ENCODE results near the gene RABEP2. TPM values are rescaled to one million over a fixed set of nuclear protein-coding genes. Genes with fewer than 3 reads are reported as not detected.
"Not testable (repeated sequence)": the region's sequence is repeated elsewhere in the genome, so short reads cannot be mapped to it uniquely, and the experiment has no call there.

The RABEP2 gene
- total RNA-seq, 6 experiments from 2014 or later = 19.8 to 24.9 (median 21.9) TPM

- H3K4me3 Mint-ChIP-seq = peak within 1 kb of the TSS; percentile 96
- H3K4me1 Mint-ChIP-seq (ENCODE audit: low read depth) = peaks cover 24% of the 10 kb centered on the region
- H3K9me3 Mint-ChIP-seq = no peaks in the 10 kb centered on the region
- no peaks in the 10 kb centered on the region; the same call in 1 of the 2 replicates for H3K36me3 Mint-ChIP-seq (ENCODE audit: low read depth)
- no peak for TF ChIP-seq CTCF (IDR thresholded peaks at IDR 0.05)
- DNase-seq = peak; percentile 100
- peak within 1 kb of the TSS; percentile 78 for H3K27ac Mint-ChIP-seq
- peaks cover 2% of the 10 kb centered on the region for H3K27me3 Mint-ChIP-seq (ENCODE audit: insufficient read depth)
These were observed 25.8 kb upstream of the RABEP2 start, which contains the start of gene NFATC2IP for GRCh38 chr16:28950648-28951409. Gene NFATC2IP, plus strand, starts transcription at chr16:28950937. Its CDS starts 75 bp downstream, at chr16:28951012.

- H3K36me3 Mint-ChIP-seq (ENCODE audit: low read depth) = no peaks in the 10 kb centered on the region
- H3K4me3 Mint-ChIP-seq = no peak overlapping the region
- no peak for TF ChIP-seq CTCF (IDR thresholded peaks at IDR 0.05)
- no peaks in the 10 kb centered on the region for H3K9me3 Mint-ChIP-seq
- no peak overlapping the region for H3K27ac Mint-ChIP-seq
- peaks cover 4% of the 10 kb centered on the region for H3K27me3 Mint-ChIP-seq (ENCODE audit: insufficient read depth)
- no peak for DNase-seq
- H3K4me1 Mint-ChIP-seq (ENCODE audit: low read depth) = peaks cover 21% of the 10 kb centered on the region
These were observed 21.6 kb upstream of the RABEP2 start for GRCh38 chr16:28946681-28947080.

- peaks cover 7% of the 10 kb centered on the region for H3K27me3 Mint-ChIP-seq (ENCODE audit: insufficient read depth)
- no peak overlapping the region for H3K4me3 Mint-ChIP-seq
- no peak overlapping the region for H3K27ac Mint-ChIP-seq
- no peak for TF ChIP-seq CTCF (IDR thresholded peaks at IDR 0.05)
- H3K36me3 Mint-ChIP-seq (ENCODE audit: low read depth) = no peaks in the 10 kb centered on the region
- H3K4me1 Mint-ChIP-seq (ENCODE audit: low read depth) = peaks cover 18% of the 10 kb centered on the region
- DNase-seq = no peak
- no peaks in the 10 kb centered on the region for H3K9me3 Mint-ChIP-seq
These were observed 18.2 kb upstream of the RABEP2 start for GRCh38 chr16:28943281-28943680.

GRCh38 chr16:28939825-28940224 lies 14.8 kb upstream of the RABEP2 start:
- H3K27ac Mint-ChIP-seq; H3K4me3 Mint-ChIP-seq; H3K4me1 Mint-ChIP-seq (ENCODE audit: low read depth); H3K36me3 Mint-ChIP-seq (ENCODE audit: low read depth); DNase-seq; H3K27me3 Mint-ChIP-seq (ENCODE audit: insufficient read depth); H3K9me3 Mint-ChIP-seq: not testable (repeated sequence)

- H3K27ac Mint-ChIP-seq = no peak overlapping the region
- H3K4me1 Mint-ChIP-seq (ENCODE audit: low read depth) = peaks cover 9% of the 10 kb centered on the region; the same call in 1 of the 2 replicates
- H3K36me3 Mint-ChIP-seq (ENCODE audit: low read depth) = peaks cover 3% of the 10 kb centered on the region; the same call in 1 of the 2 replicates
- no peak overlapping the region for H3K4me3 Mint-ChIP-seq
- H3K27me3 Mint-ChIP-seq (ENCODE audit: insufficient read depth) = peaks cover 11% of the 10 kb centered on the region
- no peak for DNase-seq
- no peaks in the 10 kb centered on the region for H3K9me3 Mint-ChIP-seq
- TF ChIP-seq CTCF (IDR thresholded peaks at IDR 0.05) = no peak
These were observed 13.7 kb upstream of the RABEP2 start for GRCh38 chr16:28938721-28939120.

GRCh38 chr16:28937222-28937876 lies 12.3 kb upstream of the RABEP2 start:
- peaks cover 14% of the 10 kb centered on the region for H3K27me3 Mint-ChIP-seq (ENCODE audit: insufficient read depth)
- peaks cover 3% of the 10 kb centered on the region; the same call in 1 of the 2 replicates for H3K36me3 Mint-ChIP-seq (ENCODE audit: low read depth)
- peaks cover 9% of the 10 kb centered on the region; the same call in 1 of the 2 replicates for H3K4me1 Mint-ChIP-seq (ENCODE audit: low read depth)
- no peaks in the 10 kb centered on the region for H3K9me3 Mint-ChIP-seq
- TF ChIP-seq CTCF (IDR thresholded peaks at IDR 0.05) = peak; percentile 21; the same call in 1 of the 2 replicates
- no peak overlapping the region for H3K27ac Mint-ChIP-seq
- DNase-seq = no peak
- H3K4me3 Mint-ChIP-seq = no peak overlapping the region

Measured in HFFc6 (cell line).